Caki2 (cell line): ENCODE results near the gene LRP6. TPM values are rescaled to one million over a fixed set of nuclear protein-coding genes. Genes with fewer than 3 reads are reported as not detected.
"Not testable (repeated sequence)": the region's sequence is repeated elsewhere in the genome, so short reads cannot be mapped to it uniquely, and the experiment has no call there.

Experiments used
- DNase-seq: peaks from one replicate; pipeline ENCODE4 v3.0.0-alpha.2; 2015; ENCODE audit warnings: low read depth
- in situ Hi-C: cut with HindIII; loops from 2 replicates; pipeline ENCODE4 v1.10.0; 2016; ENCODE audit warnings: low sequenced_read_pairs, low pct_unique_long_range_greater_than_20kb, mixed read lengths
- total RNA-seq: library from RNA; depleted of rRNA; stranded (reverse); fragments of >200 nt; shearing (Covaris generic); gene quantifications from 2 replicates; pipeline ENCODE4 v1.2.3, GENCODE V29; 2014; ENCODE audit warnings: low replicate concordance; rRNA removed

LRP6 gene
- 23.3 and 27.7 TPM in 2 replicates for total RNA-seq

- in situ Hi-C loops = no loop called here
- peak; percentile 94 for DNase-seq
Measured at GRCh38 chr12:12266873-12267741, at the start of gene LRP6. Gene LRP6 (minus strand): TSS chr12:12267044. CDS start chr12:12266735, 309 bp downstream.

DNA sequence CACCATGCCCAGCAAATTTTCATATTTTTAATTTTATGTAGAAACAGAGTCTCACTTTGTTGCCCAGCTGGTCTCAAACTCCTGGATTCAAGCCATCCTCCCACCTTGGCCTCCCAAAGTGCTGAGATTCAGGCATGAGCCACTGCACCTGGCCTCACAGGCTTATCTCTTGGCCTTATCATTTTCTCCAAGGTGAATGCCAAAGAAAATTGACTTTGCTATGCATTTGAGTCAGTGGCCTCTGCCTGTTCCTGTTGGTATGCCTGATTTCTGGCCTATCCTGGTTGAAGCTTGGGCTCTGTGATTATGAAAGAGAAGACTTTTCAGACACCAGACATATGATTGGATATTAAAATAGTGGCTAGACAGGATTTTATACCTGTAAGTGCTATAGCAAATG is 49.0 kb upstream of the LRP6 start:
- in situ Hi-C loops = no loop called here
- DNase-seq = no peak

DNA sequence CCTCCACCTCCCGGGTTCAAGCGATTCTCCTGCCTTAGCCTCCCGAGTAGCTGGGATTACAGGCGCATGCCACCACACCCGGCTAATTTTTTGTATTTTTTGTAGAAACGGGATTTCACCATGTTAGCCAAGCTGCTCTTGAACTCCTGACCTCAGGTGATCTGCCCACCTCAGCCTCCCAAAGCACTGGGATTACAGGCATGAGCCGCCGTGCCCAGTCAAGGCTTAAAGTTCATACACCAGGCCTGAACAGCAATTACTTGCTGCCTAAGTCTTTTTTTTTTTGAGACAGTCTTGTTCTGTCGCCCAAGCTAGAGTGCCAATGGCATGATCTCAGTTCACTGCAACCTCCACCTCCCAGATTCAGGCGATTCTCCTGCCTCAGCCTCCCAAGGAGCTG is 43.9 kb upstream of the LRP6 start:
- in situ Hi-C loops, DNase-seq: not testable (repeated sequence)

- in situ Hi-C loops = no loop called here
- DNase-seq = no peak
Measured at GRCh38 chr12:12305568-12306300, 38.9 kb upstream of the LRP6 start.

DNA sequence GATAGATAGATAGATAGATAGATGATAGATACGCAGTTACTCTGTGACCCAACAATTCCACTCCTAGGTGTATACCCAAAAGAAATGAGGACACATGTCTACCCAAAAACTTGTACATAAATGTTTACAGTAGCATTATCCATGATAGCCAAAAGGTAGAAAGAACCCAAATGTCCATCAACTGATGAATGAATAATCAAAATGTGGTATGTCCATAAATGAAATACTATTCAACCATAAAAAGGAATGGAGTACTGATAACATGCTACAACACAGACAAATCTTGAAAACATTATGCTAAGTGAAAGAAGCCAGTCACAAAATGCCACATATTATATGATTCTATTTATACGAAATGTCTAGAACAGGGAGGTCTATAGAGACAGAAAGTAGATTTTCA is 36.1 kb upstream of the LRP6 start:
- in situ Hi-C loops = no loop called here
- DNase-seq = no peak

DNA sequence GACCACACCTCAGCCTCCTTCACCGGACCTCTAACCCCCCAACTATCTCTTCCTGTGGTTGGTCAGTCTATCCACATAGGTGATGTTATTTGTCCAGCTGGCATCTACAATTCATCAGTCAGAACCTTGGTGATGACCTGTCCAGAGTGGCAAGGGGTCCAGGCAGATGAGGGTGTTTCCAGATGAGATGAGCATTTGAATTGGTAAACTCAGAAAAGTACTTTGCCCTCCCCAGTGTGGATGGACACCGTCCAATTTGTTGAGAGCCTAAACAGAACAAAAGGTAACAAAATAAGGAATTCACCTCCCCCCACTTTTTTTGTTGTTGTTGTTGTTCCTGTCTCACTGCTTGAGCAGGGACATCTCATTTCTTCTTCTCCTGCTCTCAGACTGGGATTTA is 34.3 kb upstream of the LRP6 start:
- in situ Hi-C loops = no loop called here
- no peak for DNase-seq

DNA sequence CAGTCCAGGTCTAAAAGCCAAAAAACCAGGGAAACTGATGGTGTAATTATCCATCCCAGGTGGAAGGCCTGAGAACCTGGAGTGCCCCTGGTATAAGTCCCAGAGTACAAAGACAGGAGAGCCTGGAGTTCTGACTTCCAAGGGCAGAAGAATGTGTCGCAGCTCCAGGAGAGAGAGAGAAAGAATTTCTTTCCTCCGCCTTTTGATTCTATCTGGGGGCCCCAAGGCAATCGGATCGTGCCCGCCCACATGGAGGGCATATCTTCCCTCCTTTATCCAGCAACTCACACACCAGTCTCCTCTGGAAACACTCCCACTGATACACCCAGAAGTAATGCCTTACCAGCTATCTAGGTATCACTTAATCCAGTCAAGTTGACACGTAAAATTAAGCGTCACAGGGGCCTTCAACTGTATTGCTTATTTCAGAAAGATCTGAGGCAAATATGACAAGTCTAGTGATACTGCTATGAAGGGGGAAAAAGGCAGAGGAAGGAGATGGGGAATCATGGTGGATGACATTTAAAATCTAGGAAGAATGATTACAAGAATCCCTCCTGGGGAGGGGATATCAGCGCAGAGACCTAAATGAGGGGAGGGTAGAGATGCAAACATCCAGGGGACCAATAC is 30.5 kb upstream of the LRP6 start:
- DNase-seq = no peak
- in situ Hi-C loops = no loop called here

- DNase-seq = no peak
- in situ Hi-C loops = no loop called here
Measured at GRCh38 chr12:12294215-12295005, 27.6 kb upstream of the LRP6 start.

GRCh38 chr12:12290206-12290605 is 23.4 kb upstream of the LRP6 start:
- in situ Hi-C loops = no loop called here
- DNase-seq = no peak

DNA sequence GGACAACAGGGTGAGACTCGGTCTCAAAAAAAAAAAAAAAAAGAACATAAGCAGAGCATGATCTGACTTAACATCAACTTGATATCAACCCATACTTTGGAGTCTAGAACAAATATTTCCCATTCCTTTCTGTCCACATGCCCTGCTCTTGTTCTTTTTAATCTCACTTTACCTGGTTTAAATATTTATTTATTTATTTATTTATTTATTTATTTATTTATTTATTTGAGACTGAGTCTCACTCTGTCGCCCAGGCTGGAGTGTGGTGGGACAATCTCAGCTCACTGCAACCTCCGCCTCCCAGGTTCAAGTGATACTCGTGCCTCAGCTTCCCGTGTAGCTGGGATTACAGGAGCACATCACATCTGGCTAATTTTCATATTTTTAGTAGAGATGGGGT is 19.6 kb upstream of the LRP6 start:
- in situ Hi-C loops = no loop called here
- DNase-seq = no peak

DNA sequence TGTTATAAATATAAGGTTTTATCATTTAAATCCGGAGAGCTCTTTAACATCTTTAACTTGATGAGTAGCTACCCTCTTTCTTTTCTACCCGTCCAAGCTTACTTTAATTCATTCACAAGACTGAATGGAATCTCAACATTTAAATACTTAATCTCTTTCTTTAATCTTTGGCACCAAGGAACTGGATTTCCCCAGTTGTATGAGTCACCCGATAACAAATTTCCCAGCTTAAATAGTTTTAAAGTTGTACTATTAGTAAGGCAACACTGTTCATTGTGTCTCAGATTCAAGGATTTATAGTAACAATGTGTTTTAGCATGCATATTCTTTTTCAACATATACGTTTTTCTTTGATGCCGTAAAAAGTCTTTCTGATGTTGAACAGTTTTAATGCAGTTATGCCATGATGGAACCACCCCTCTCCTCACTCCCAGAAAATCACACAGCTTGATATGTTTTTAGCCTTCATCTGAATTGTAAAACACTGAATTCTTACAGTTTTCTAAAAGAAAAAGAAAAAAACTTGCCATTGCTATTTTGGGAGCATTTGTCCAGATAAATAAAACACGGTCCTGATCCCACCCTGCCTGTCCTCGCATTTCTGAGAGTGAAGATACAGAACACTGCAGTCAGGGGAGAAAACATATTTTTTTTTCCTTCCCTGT is 16.0 kb upstream of the LRP6 start:
- in situ Hi-C loops = no loop called here
- DNase-seq = peak; percentile 68

DNA sequence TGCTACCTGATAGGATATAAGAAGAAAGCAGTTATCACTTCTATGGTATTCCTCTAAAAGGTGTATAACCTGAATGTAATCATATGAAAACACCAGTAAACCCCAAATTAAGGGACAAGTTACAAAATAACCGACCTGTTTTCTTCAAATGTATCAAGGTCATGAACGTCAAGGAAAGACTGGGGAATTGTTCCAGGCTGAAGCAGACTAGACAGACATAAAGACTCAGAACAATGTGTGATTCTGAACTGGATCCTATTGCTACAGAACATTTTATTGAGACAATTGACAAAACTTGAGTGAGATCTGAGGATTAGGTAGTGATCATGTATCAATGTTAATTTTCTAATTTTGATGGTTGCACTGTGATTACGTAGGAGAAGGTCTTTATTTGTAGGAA is 15.4 kb upstream of the LRP6 start:
- in situ Hi-C loops = no loop called here
- DNase-seq = no peak

DNA sequence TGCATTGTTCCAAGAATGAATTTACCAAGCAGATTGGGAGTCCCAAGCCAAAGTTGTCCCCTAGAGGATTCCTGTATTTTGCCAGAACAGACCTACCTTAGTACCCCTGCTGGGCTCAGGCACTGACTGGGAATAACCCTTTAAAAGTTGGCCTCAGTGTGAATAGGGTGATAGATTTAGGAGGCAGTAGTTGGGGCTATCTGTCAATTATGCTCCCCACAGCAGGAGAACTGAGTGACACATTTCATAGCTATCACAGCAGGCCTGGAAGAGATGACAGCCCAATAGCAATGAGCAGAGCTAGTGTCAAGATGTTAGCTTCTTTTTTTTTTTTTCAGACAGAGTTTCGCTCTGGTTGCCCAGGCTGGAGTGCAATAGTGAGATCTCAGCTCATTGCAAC is 14.3 kb upstream of the LRP6 start:
- in situ Hi-C loops = no loop called here
- DNase-seq = no peak

- DNase-seq = no peak
- in situ Hi-C loops = no loop called here
Measured at GRCh38 chr12:12278899-12279298, 12.1 kb upstream of the LRP6 start.

DNA sequence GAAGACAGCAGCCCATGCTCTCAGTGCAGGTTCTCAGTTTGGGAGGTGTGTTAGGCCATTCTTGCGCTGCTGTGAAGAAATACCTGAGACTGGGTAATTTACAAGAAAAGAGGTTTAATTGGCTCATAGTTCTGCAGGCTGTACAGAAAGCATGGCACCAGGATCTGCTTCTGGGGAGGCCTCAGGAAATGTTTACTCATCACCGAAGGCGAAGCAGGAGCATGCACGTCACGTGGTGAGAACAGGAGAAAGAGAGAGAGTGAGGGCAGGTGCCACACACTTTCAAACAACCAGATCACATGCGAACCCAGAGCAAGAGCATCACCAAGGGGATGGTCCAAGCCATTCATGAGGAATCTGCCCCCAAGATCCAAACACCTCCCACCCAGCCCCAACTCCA is 9.0 kb upstream of the LRP6 start:
- in situ Hi-C loops = no loop called here
- no peak for DNase-seq

- in situ Hi-C loops = no loop called here
- DNase-seq = no peak
Measured at GRCh38 chr12:12273291-12273957, 6.6 kb upstream of the LRP6 start.

- no peak for DNase-seq
- in situ Hi-C loops = no loop called here
Measured at GRCh38 chr12:12272869-12273268, 6.0 kb upstream of the LRP6 start.
